ENCODE results near the gene SPTBN4.
A peak's percentile ranks its signal among the peaks of the same experiment; 100 is the strongest.

The SPTBN4 gene

DNA sequence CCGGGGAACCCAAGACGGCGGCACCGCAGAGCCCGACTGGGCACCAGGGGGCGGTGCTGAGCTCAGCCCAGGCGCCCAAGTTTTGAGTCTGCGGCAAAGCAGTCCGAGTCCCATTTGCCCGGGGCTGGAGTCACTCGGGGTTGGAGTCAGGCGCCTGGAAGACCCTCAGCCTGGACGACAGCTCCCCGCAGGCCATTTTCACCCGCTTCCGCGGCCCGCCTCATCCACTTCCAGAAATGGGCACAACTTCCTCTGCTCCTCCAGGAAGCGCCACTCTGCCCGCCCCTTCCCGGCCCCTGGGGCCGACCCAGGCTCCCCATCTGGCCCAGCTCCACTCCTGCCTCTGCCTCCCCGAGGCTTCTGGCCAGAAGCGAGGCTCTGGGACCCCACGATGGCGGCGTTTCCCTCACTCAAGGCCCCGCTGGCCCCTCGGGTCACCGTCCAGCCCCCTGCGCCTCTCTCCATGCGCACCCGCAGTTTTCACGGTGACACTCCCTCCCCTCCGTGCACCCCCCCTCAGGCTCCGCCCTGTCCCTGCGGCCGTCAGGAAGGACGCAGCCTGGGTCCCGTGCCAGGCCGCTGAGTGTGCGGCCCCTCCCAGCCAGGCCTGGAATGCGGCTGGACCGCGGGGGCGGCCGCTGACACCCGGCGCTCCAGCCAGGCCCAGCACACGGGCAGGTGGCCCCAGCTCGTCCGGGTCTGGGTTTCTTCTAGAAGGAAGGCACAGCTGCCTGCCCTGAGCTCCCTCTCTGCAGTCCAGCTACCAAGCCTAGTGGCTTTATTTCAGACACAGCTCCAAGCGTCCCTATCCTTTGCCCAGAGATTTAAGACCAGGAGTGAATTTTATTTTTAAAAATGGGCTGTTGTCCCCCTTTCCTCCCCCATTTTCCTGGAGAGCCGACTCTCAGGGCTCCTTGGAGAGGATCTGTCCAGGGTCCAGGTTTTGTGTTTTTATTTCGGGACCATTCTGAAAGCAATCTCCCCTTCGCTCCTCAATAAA lies 45.7 kb upstream of the SPTBN4 start (continued):
- TF ChIP-seq SCRT2 (tag by site-specific recombination; IDR thresholded peaks at IDR 0.05) (no peak), ZSCAN16 (tag by site-specific recombination; IDR thresholded peaks at IDR 0.05) (0 out of 2 replicates have a peak, but pooled peaks have one; percentile 76), ZNF132 (tag by site-specific recombination; IDR thresholded peaks at IDR 0.05; ENCODE audit: borderline replicate concordance) (no peak), ZNF664 (tag by site-specific recombination; IDR thresholded peaks at IDR 0.05) (no peak), ZFP69B (tag by site-specific recombination; IDR thresholded peaks at IDR 0.05) (peak; percentile 90), BCL6B (tag by site-specific recombination; IDR thresholded peaks at IDR 0.05) (no peak), ZNF155 (tag by site-specific recombination; IDR thresholded peaks at IDR 0.05) (no peak), ZNF510 (tag by site-specific recombination; IDR thresholded peaks at IDR 0.05; ENCODE audit: insufficient replicate concordance) (no peak), IKZF3 (tag by site-specific recombination; IDR thresholded peaks at IDR 0.05) (peak; percentile 94), ZNF121 (tag by site-specific recombination; IDR thresholded peaks at IDR 0.05) (peak; percentile 81), ZFHX2 (tag by site-specific recombination; conservative IDR thresholded peaks at IDR 0.05) (peak; percentile 93), ZNF530 (tag by site-specific recombination; IDR thresholded peaks at IDR 0.05; ENCODE audit: low read depth) (no peak), ZSCAN30 (tag by site-specific recombination; IDR thresholded peaks at IDR 0.05) (peak; percentile 98), ZBTB8A (tag by site-specific recombination; IDR thresholded peaks at IDR 0.05) (peak; percentile 96), ZNF175 (tag by site-specific recombination; IDR thresholded peaks at IDR 0.05) (no peak), ZNF600 (tag by site-specific recombination; IDR thresholded peaks at IDR 0.05) (peak; percentile 97), SCRT1 (tag by site-specific recombination; IDR thresholded peaks at IDR 0.05; ENCODE audit: borderline replicate concordance) (no peak), ZBTB20 (tag by site-specific recombination; IDR thresholded peaks at IDR 0.05) (peak; percentile 91; the same call in 1 of the 2 replicates), ZNF548 (tag by site-specific recombination; IDR thresholded peaks at IDR 0.05) (no peak), ZBTB11 (tag by site-specific recombination; conservative IDR thresholded peaks at IDR 0.05; ENCODE audit: low read depth) (peak; percentile 88), ZNF561 (tag by site-specific recombination; IDR thresholded peaks at IDR 0.05; ENCODE audit: borderline replicate concordance) (peak; percentile 99), ZNF433 (tag by site-specific recombination; IDR thresholded peaks at IDR 0.05; ENCODE audit: low read depth) (no peak), ZNF16 (tag by site-specific recombination; IDR thresholded peaks at IDR 0.05; ENCODE audit: low read depth) (no peak), ZNF211 (tag by site-specific recombination; IDR thresholded peaks at IDR 0.05; ENCODE audit: low read depth) (no peak), ZBTB1 (tag by site-specific recombination; IDR thresholded peaks at IDR 0.05) (no peak), ZNF423 (tag by site-specific recombination; IDR thresholded peaks at IDR 0.05) (0 out of 2 replicates have a peak, but pooled peaks have one; percentile 21), ZNF76 (tag by site-specific recombination; IDR thresholded peaks at IDR 0.05; ENCODE audit: borderline replicate concordance, low read depth) (peak; percentile 71; the same call in 1 of the 2 replicates), ZFP3 (tag by site-specific recombination; IDR thresholded peaks at IDR 0.05; ENCODE audit: low read depth) (no peak), ZNF488 (tag by site-specific recombination; IDR thresholded peaks at IDR 0.05) (no peak), ZNF626 (tag by site-specific recombination; IDR thresholded peaks at IDR 0.05) (no peak)
- TF ChIP-seq, protein P1, sequence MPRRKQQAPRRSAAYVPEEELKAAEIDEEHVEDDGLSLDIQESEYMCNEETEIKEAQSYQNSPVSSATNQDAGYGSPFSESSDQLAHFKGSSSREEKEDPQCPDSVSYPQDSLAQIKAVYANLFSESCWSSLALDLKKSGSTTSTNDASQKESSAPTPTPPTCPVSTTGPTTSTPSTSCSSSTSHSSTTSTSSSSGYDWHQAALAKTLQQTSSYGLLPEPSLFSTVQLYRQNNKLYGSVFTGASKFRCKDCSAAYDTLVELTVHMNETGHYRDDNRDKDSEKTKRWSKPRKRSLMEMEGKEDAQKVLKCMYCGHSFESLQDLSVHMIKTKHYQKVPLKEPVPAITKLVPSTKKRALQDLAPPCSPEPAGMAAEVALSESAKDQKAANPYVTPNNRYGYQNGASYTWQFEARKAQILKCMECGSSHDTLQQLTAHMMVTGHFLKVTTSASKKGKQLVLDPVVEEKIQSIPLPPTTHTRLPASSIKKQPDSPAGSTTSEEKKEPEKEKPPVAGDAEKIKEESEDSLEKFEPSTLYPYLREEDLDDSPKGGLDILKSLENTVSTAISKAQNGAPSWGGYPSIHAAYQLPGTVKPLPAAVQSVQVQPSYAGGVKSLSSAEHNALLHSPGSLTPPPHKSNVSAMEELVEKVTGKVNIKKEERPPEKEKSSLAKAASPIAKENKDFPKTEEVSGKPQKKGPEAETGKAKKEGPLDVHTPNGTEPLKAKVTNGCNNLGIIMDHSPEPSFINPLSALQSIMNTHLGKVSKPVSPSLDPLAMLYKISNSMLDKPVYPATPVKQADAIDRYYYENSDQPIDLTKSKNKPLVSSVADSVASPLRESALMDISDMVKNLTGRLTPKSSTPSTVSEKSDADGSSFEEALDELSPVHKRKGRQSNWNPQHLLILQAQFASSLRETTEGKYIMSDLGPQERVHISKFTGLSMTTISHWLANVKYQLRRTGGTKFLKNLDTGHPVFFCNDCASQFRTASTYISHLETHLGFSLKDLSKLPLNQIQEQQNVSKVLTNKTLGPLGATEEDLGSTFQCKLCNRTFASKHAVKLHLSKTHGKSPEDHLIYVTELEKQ (tag by site-specific recombination; IDR thresholded peaks at IDR 0.05; ENCODE audit: borderline replicate concordance) = no peak; the same call in none of the 2 replicates

All from HEK293 (cell line).